ENCODE data around the gene ADAMTSL1. TPM values are rescaled to one million over a fixed set of nuclear protein-coding genes. Genes with fewer than 3 reads are reported as not detected.

The ADAMTSL1 gene
- total RNA-seq, 1 experiment from 2014 or later: not detected

- TF ChIP-seq, protein P1, sequence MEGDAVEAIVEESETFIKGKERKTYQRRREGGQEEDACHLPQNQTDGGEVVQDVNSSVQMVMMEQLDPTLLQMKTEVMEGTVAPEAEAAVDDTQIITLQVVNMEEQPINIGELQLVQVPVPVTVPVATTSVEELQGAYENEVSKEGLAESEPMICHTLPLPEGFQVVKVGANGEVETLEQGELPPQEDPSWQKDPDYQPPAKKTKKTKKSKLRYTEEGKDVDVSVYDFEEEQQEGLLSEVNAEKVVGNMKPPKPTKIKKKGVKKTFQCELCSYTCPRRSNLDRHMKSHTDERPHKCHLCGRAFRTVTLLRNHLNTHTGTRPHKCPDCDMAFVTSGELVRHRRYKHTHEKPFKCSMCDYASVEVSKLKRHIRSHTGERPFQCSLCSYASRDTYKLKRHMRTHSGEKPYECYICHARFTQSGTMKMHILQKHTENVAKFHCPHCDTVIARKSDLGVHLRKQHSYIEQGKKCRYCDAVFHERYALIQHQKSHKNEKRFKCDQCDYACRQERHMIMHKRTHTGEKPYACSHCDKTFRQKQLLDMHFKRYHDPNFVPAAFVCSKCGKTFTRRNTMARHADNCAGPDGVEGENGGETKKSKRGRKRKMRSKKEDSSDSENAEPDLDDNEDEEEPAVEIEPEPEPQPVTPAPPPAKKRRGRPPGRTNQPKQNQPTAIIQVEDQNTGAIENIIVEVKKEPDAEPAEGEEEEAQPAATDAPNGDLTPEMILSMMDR (IDR thresholded peaks at IDR 0.05; ENCODE audit: unreplicated experiment): no peak
- Mint-ChIP-seq H3K4me1 (ENCODE audit: low read depth, unreplicated experiment) (no peaks in the 10 kb centered on the region), H3K27ac (ENCODE audit: unreplicated experiment) (no peak overlapping the region), H3K9me3 (ENCODE audit: low read depth, unreplicated experiment) (no peaks in the 10 kb centered on the region), H3K4me3 (ENCODE audit: low read depth, unreplicated experiment) (no peak overlapping the region), H3K36me3 (ENCODE audit: insufficient read depth, unreplicated experiment) (no peaks in the 10 kb centered on the region), H3K27me3 (ENCODE audit: unreplicated experiment) (no peaks in the 10 kb centered on the region)
- intact Hi-C loops (cut with micrococcal nuclease; ENCODE audit: unreplicated experiment): no loop called here
- DNase-seq: no peak
- no TSS peak for BruUV-seq (replicated peaks)
- CTCF ChIA-PET: no interaction called here
Observed at GRCh38 chr9:18596920-18597319, 123.0 kb downstream of the ADAMTSL1 start.

GRCh38 chr9:18598969-18599368, 125.0 kb downstream of the ADAMTSL1 start:
- no peaks in the 10 kb centered on the region for H3K9me3 Mint-ChIP-seq (ENCODE audit: low read depth, unreplicated experiment)
- CTCF ChIA-PET: no interaction called here
- no peak overlapping the region for H3K4me3 Mint-ChIP-seq (ENCODE audit: low read depth, unreplicated experiment)
- H3K4me1 Mint-ChIP-seq (ENCODE audit: low read depth, unreplicated experiment): no peaks in the 10 kb centered on the region
- no peaks in the 10 kb centered on the region for H3K27me3 Mint-ChIP-seq (ENCODE audit: unreplicated experiment)
- intact Hi-C loops (cut with micrococcal nuclease; ENCODE audit: unreplicated experiment): no loop called here
- H3K27ac Mint-ChIP-seq (ENCODE audit: unreplicated experiment): no peak overlapping the region
- no TSS peak for BruUV-seq (replicated peaks)
- TF ChIP-seq, protein P1 (IDR thresholded peaks at IDR 0.05; ENCODE audit: unreplicated experiment): no peak
- DNase-seq: no peak
- H3K36me3 Mint-ChIP-seq (ENCODE audit: insufficient read depth, unreplicated experiment): no peaks in the 10 kb centered on the region

DNA sequence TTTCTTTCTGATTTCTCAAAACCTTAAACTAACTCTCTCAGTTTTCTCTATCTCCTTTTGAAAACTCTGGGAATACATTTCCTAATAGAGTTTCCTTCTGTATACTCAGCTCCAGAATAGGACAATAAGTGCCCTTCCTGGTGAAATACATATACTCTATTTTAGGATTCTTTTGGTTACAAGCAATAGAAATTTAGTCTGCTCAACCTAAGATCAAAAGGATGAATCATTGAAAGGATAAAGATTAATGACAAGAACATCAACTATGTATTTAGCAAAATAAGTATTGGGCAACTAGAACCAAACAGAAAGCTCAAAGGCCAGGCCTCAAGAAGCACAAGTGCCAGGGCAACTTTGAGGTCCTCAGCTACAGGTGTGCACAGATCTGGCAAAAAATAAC, 127.1 kb downstream of the ADAMTSL1 start:
- Mint-ChIP-seq H3K4me3 (ENCODE audit: low read depth, unreplicated experiment) (no peak overlapping the region), H3K27ac (ENCODE audit: unreplicated experiment) (no peak overlapping the region), H3K36me3 (ENCODE audit: insufficient read depth, unreplicated experiment) (no peaks in the 10 kb centered on the region), H3K9me3 (ENCODE audit: low read depth, unreplicated experiment) (no peaks in the 10 kb centered on the region), H3K4me1 (ENCODE audit: low read depth, unreplicated experiment) (no peaks in the 10 kb centered on the region), H3K27me3 (ENCODE audit: unreplicated experiment) (no peaks in the 10 kb centered on the region)
- CTCF ChIA-PET: no interaction called here
- no peak for DNase-seq
- intact Hi-C loops (cut with micrococcal nuclease; ENCODE audit: unreplicated experiment): no loop called here
- TF ChIP-seq, protein P1 (IDR thresholded peaks at IDR 0.05; ENCODE audit: unreplicated experiment): no peak
- no TSS peak for BruUV-seq (replicated peaks)

DNA sequence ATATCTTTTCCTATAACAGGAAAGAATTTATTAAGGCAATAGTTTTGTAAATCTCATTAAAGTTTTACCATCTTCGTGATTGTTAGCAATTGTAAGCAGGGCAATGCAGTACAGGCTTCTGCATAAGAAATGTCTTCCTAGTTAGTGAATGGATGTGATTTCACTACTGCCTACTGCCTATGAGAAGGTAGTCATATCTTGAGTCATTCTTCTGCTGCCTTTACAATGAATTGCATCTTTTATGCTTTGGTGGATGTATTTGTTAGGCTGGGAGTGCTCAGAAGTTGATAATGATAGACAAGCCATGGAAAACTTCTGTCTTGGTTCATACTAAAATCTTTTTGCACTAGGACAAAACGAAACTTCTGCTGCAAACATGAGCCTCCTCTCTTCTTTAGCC, 128.0 kb downstream of the ADAMTSL1 start:
- intact Hi-C loops (cut with micrococcal nuclease; ENCODE audit: unreplicated experiment): no loop called here
- CTCF ChIA-PET: no interaction called here

More for the DNA sequence above, 128.0 kb downstream of the ADAMTSL1 start:
- no TSS peak for BruUV-seq (replicated peaks)
- H3K27me3 Mint-ChIP-seq (ENCODE audit: unreplicated experiment): no peaks in the 10 kb centered on the region
- no peaks in the 10 kb centered on the region for H3K9me3 Mint-ChIP-seq (ENCODE audit: low read depth, unreplicated experiment)
- H3K27ac Mint-ChIP-seq (ENCODE audit: unreplicated experiment): no peak overlapping the region
- TF ChIP-seq, protein P1 (IDR thresholded peaks at IDR 0.05; ENCODE audit: unreplicated experiment): no peak
- H3K4me3 Mint-ChIP-seq (ENCODE audit: low read depth, unreplicated experiment): no peak overlapping the region
- no peaks in the 10 kb centered on the region for H3K4me1 Mint-ChIP-seq (ENCODE audit: low read depth, unreplicated experiment)
- no peaks in the 10 kb centered on the region for H3K36me3 Mint-ChIP-seq (ENCODE audit: insufficient read depth, unreplicated experiment)
- no peak for DNase-seq
